BLaER1 treated with 17β-estradiol and CSF1 and Interleukin-3, amounts not matched to agents 10 nM and 100 nM (cell line): ENCODE results near the gene EPN1.

Source experiments
- H3K27ac ChIP-seq, 11 experiments: shearing (Covaris generic); formaldehyde crosslinking; 2 replicates each; pipeline ENCODE4 v1.8.1; 2022
- H3K27me3 ChIP-seq, 11 experiments: shearing (Covaris generic); formaldehyde crosslinking; 2 replicates each; pipeline ENCODE4 v1.8.1; 2022
- H3K36me3 ChIP-seq, 11 experiments: shearing (Covaris generic); formaldehyde crosslinking; 2 replicates each; pipeline ENCODE4 v1.8.1; 2022
- H3K4me1 ChIP-seq, 10 experiments: shearing (Covaris generic); formaldehyde crosslinking; 2 replicates each; pipeline ENCODE4 v1.8.1; 2022
- H3K4me2 ChIP-seq, 11 experiments: shearing (Covaris generic); formaldehyde crosslinking; 2 replicates each; pipeline ENCODE4 v1.8.1; 2022
- H3K4me3 ChIP-seq, 10 experiments: shearing (Covaris generic); formaldehyde crosslinking; 2 replicates each; pipeline ENCODE4 v1.8.1; 2022
- H3K9ac ChIP-seq, 11 experiments: shearing (Covaris generic); formaldehyde crosslinking; 2 replicates each; pipeline ENCODE4 v1.8.1; 2022
- H3K9me3 ChIP-seq, 11 experiments: shearing (Covaris generic); formaldehyde crosslinking; replicated peaks in 1 of 11; 2 replicates each; pipeline ENCODE4 v1.8.1; 2022
- H4K20me1 ChIP-seq, 11 experiments: shearing (Covaris generic); formaldehyde crosslinking; 2 replicates each; pipeline ENCODE4 v1.8.1; 2022
- Cebpa-rat ChIP-seq, 11 experiments: shearing (Covaris generic); IDR thresholded peaks; 2 replicates each; pipeline ENCODE4 v1.8.1; 2022

Gene EPN1

GRCh38 chr19:55649268-55650125, 25.5 kb upstream of the EPN1 start:
- Histone ChIP-seq H3K27ac (peak overlapping the region; percentile 85 to 93 (median 91); a peak in 19 of 22 replicates), H3K4me3 (peak overlapping the region; percentile 74 to 79 (median 76)), H3K27me3 (no peaks in the 10 kb centered on the region), H4K20me1 (peaks cover 0 to 32% (median 20%) of the 10 kb centered on the region in 11 experiments; a peak in 16 of 22 replicates), H3K36me3 (peaks cover 17 to 58% (median 43%) of the 10 kb centered on the region in 11 experiments), H3K9ac (peak overlapping the region; percentile 86 to 95 (median 88); a peak in 21 of 22 replicates), H3K4me2 (peak overlapping the region; percentile 93 to 100 (median 98)), H3K9me3 (no peaks in the 10 kb centered on the region), H3K4me1 (peaks cover 48 to 70% (median 57%) of the 10 kb centered on the region in 10 experiments)
- no peak for TF ChIP-seq Cebpa-rat (IDR thresholded peaks at IDR 0.05)

- H3K27ac ChIP-seq, result peak overlapping the region in 1 of 11 experiments; percentile 90; a peak in 1 of 22 replicates
- H3K9ac ChIP-seq, result peak overlapping the region in 2 of 11 experiments; percentile 2 to 24; a peak in 1 of 22 replicates
- peaks cover 0 to 26% (median 13%) of the 10 kb centered on the region in 11 experiments; a peak in 15 of 22 replicates for H4K20me1 ChIP-seq
- no peak for TF ChIP-seq Cebpa-rat (IDR thresholded peaks at IDR 0.05)
- no peak overlapping the region for H3K4me3 ChIP-seq
- H3K4me1 ChIP-seq, result peaks cover 41 to 63% (median 51%) of the 10 kb centered on the region in 10 experiments
- H3K9me3 ChIP-seq, result no peaks in the 10 kb centered on the region
- peaks cover 10 to 52% (median 37%) of the 10 kb centered on the region in 11 experiments for H3K36me3 ChIP-seq
- H3K27me3 ChIP-seq, result no peaks in the 10 kb centered on the region
- peak overlapping the region in 8 of 11 experiments; percentile 28 to 100 (median 95); a peak in 10 of 22 replicates for H3K4me2 ChIP-seq
These were observed 24.9 kb upstream of the EPN1 start for GRCh38 chr19:55650126-55650557.

- Histone ChIP-seq H4K20me1 (peaks cover 1 to 24% (median 13%) of the 10 kb centered on the region in 11 experiments; a peak in 19 of 22 replicates), H3K36me3 (peaks cover 5 to 46% (median 32%) of the 10 kb centered on the region in 11 experiments; a peak in 20 of 22 replicates), H3K27ac (peak overlapping the region in 1 of 11 experiments; percentile 90; a peak in 1 of 22 replicates), H3K9me3 (no peaks in the 10 kb centered on the region), H3K4me3 (no peak overlapping the region), H3K9ac (peak overlapping the region in 3 of 11 experiments; percentile 2 to 24 (median 18); a peak in 2 of 22 replicates), H3K27me3 (no peaks in the 10 kb centered on the region), H3K4me1 (peaks cover 35 to 58% (median 45%) of the 10 kb centered on the region in 10 experiments), H3K4me2 (peak overlapping the region in 6 of 11 experiments; percentile 28 to 100 (median 66); a peak in 5 of 22 replicates)
- no peak for TF ChIP-seq Cebpa-rat (IDR thresholded peaks at IDR 0.05)
These were observed 24.3 kb upstream of the EPN1 start for GRCh38 chr19:55650602-55651230.

GRCh38 chr19:55651236-55651635, 23.8 kb upstream of the EPN1 start:
- H3K9ac ChIP-seq, result no peak overlapping the region; a peak in 2 of 22 replicates
- H4K20me1 ChIP-seq, result peaks cover 5 to 24% (median 18%) of the 10 kb centered on the region in 11 experiments; a peak in 19 of 22 replicates
- peaks cover 30 to 53% (median 40%) of the 10 kb centered on the region in 10 experiments for H3K4me1 ChIP-seq
- no peak overlapping the region for H3K4me3 ChIP-seq
- peaks cover 6 to 43% (median 29%) of the 10 kb centered on the region in 11 experiments; a peak in 18 of 22 replicates for H3K36me3 ChIP-seq
- no peak for TF ChIP-seq Cebpa-rat (IDR thresholded peaks at IDR 0.05)
- H3K4me2 ChIP-seq, result no peak overlapping the region
- H3K27me3 ChIP-seq, result no peaks in the 10 kb centered on the region
- H3K27ac ChIP-seq, result 0 out of 22 replicates have a peak overlapping the region, but pooled peaks of 1 of the 11 experiments have one; percentile 34
- no peaks in the 10 kb centered on the region for H3K9me3 ChIP-seq

GRCh38 chr19:55652311-55653128, 22.5 kb upstream of the EPN1 start:
- peak overlapping the region in 4 of 11 experiments; percentile 32 to 100 (median 99); a peak in 7 of 22 replicates for H3K27ac ChIP-seq
- H3K9ac ChIP-seq, result peak overlapping the region in 2 of 11 experiments; percentile 100; a peak in 4 of 22 replicates
- H3K9me3 ChIP-seq, result no peaks in the 10 kb centered on the region
- no peaks in the 10 kb centered on the region for H3K27me3 ChIP-seq
- H4K20me1 ChIP-seq, result peaks cover 18 to 24% (median 21%) of the 10 kb centered on the region in 11 experiments
- TF ChIP-seq Cebpa-rat (IDR thresholded peaks at IDR 0.05), result no peak
- peaks cover 18 to 46% (median 36%) of the 10 kb centered on the region in 11 experiments; a peak in 19 of 22 replicates for H3K36me3 ChIP-seq
- H3K4me1 ChIP-seq, result peaks cover 28 to 52% (median 38%) of the 10 kb centered on the region in 10 experiments
- H3K4me3 ChIP-seq, result no peak overlapping the region; a peak in 2 of 20 replicates
- peak overlapping the region; percentile 41 to 67 (median 54); a peak in 15 of 22 replicates for H3K4me2 ChIP-seq

- no peak for TF ChIP-seq Cebpa-rat (IDR thresholded peaks at IDR 0.05)
- Histone ChIP-seq H3K9ac (peak overlapping the region; percentile 96 to 100 (median 100)), H3K9me3 (no peaks in the 10 kb centered on the region), H3K4me3 (peak overlapping the region; percentile 74 to 98 (median 85)), H3K4me1 (peaks cover 34 to 56% (median 44%) of the 10 kb centered on the region in 10 experiments), H3K36me3 (peaks cover 28 to 55% (median 39%) of the 10 kb centered on the region in 11 experiments; a peak in 21 of 22 replicates), H3K27me3 (no peaks in the 10 kb centered on the region), H4K20me1 (peaks cover 31 to 35% (median 34%) of the 10 kb centered on the region in 11 experiments), H3K4me2 (peak overlapping the region; percentile 41 to 67 (median 54)), H3K27ac (peak overlapping the region; percentile 98 to 100 (median 100))
These were observed 21.2 kb upstream of the EPN1 start for GRCh38 chr19:55653651-55654322.

- peaks cover 34 to 61% (median 45%) of the 10 kb centered on the region in 11 experiments; a peak in 21 of 22 replicates for H3K36me3 ChIP-seq
- peak overlapping the region; percentile 74 to 98 (median 85) for H3K4me3 ChIP-seq
- TF ChIP-seq Cebpa-rat (IDR thresholded peaks at IDR 0.05), result no peak
- H3K9ac ChIP-seq, result peak overlapping the region; percentile 96 to 100 (median 100)
- no peaks in the 10 kb centered on the region for H3K27me3 ChIP-seq
- H3K27ac ChIP-seq, result peak overlapping the region; percentile 98 to 100 (median 100)
- H3K4me1 ChIP-seq, result peaks cover 34 to 56% (median 44%) of the 10 kb centered on the region in 10 experiments
- H4K20me1 ChIP-seq, result peaks cover 37 to 42% (median 40%) of the 10 kb centered on the region in 11 experiments
- H3K4me2 ChIP-seq, result peak overlapping the region; percentile 25 to 65 (median 54); a peak in 18 of 22 replicates
- H3K9me3 ChIP-seq, result no peaks in the 10 kb centered on the region
These were observed 20.6 kb upstream of the EPN1 start for GRCh38 chr19:55654323-55654867.
